HG02884 (cell line): ENCODE results near the gene FBXO11.
"Not testable (repeated sequence)": the region's sequence is repeated elsewhere in the genome, so short reads cannot be mapped to it uniquely, and the experiment has no call there.

Experiments used
- ATAC-seq: cut with Tn5 transposase; IDR thresholded peaks from one replicate; pipeline ENCODE4 v1.9.1; 2021; ENCODE audit warnings: mild to moderate bottlenecking, moderate library complexity; ENCODE audit not compliant: unreplicated experiment

Gene FBXO11

GRCh38 chr2:47906157-47907038 lies at the start of gene FBXO11:
TSS of gene FBXO11 (minus strand) at chr2:47906498. CDS start at chr2:47905720, 778 bp downstream.
- peak; percentile 88 for ATAC-seq

GRCh38 chr2:47950340-47951301 lies 44.3 kb upstream of the FBXO11 start:
- ATAC-seq = no peak

- no peak for ATAC-seq
Measured at GRCh38 chr2:47946593-47946992, 40.3 kb upstream of the FBXO11 start.

- no peak for ATAC-seq
Measured at GRCh38 chr2:47945046-47945781, 38.9 kb upstream of the FBXO11 start.

GRCh38 chr2:47941936-47942335 lies 35.6 kb upstream of the FBXO11 start:
- no peak for ATAC-seq

- ATAC-seq = no peak
Measured at GRCh38 chr2:47937677-47938076, 31.4 kb upstream of the FBXO11 start.

- no peak for ATAC-seq
Measured at GRCh38 chr2:47935071-47935470, 28.8 kb upstream of the FBXO11 start.

GRCh38 chr2:47918043-47918442 lies 11.7 kb upstream of the FBXO11 start:
- no peak for ATAC-seq

- ATAC-seq = no peak
Measured at GRCh38 chr2:47917276-47917961, 11.1 kb upstream of the FBXO11 start.

GRCh38 chr2:47916412-47916811 lies 10.1 kb upstream of the FBXO11 start:
- no peak for ATAC-seq

- not testable (repeated sequence) for ATAC-seq
Measured at GRCh38 chr2:47910662-47911061, 4.4 kb upstream of the FBXO11 start.

GRCh38 chr2:47908682-47909081 lies 2.4 kb upstream of the FBXO11 start:
- no peak for ATAC-seq

GRCh38 chr2:47907039-47907781 lies 912 bp upstream of the FBXO11 start:
- ATAC-seq = peak; percentile 30

- peak; percentile 0 for ATAC-seq
Measured at GRCh38 chr2:47905386-47906156, 727 bp downstream of the FBXO11 start.

- ATAC-seq = no peak
Measured at GRCh38 chr2:47903781-47904490, 2.4 kb downstream of the FBXO11 start.

GRCh38 chr2:47901892-47902291 lies 4.4 kb downstream of the FBXO11 start:
- not testable (repeated sequence) for ATAC-seq

- ATAC-seq = no peak
Measured at GRCh38 chr2:47900857-47901256, 5.4 kb downstream of the FBXO11 start.
